Brain pericyte (primary cell): ENCODE results near the gene DOCK1.

Source experiments
- DNase-seq: peaks from one replicate; pipeline ENCODE4 v3.0.0-alpha.2; 2012; ENCODE audit warnings: low read depth, low spot score

The DOCK1 gene

GRCh38 chr10:126953886-126954285, 48.7 kb downstream of the DOCK1 start:
- no peak for DNase-seq

DNA sequence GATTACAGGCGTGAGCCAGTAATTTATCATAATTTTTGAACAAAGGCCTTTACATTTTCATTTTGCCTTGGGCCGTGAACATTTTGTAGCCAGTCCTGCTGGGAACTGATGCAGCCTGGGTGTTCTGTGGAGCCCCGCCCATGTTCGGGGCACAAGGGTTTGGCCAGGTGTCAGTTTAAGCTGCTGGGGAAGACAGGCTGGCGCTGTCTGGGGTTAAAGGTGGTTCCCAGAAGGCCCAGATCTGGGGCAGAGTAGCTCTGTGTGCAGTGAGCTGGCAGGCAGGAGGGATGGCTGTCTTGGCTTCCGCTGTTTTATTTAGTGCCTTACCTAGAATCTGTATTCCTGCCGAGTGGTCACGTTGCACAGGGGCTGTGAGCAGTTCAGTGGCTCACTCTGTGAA, 50.2 kb downstream of the DOCK1 start:
- DNase-seq: no peak

GRCh38 chr10:126955934-126956711, 50.9 kb downstream of the DOCK1 start:
- no peak for DNase-seq

GRCh38 chr10:126956712-126957108, 51.5 kb downstream of the DOCK1 start:
- no peak for DNase-seq

DNA sequence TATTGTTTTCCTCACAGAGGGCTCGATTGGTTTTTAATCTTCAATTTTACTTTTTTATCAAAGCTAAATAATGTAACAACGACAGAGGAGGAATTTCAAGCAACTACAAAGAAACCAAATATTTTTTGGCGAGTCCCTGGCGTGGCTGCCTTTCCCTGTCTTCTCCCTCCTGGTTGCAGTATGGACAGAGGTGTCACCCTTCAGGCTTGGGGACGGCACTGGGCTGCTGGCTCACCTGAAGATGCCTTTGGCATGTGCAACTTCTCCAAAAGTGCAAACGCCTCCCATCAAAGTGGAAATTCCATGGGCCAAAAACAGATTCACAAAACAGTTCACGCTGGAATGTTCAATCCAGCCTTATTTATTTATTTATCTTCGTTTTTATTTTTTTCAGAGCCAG, 51.9 kb downstream of the DOCK1 start:
- DNase-seq: no peak

DNA sequence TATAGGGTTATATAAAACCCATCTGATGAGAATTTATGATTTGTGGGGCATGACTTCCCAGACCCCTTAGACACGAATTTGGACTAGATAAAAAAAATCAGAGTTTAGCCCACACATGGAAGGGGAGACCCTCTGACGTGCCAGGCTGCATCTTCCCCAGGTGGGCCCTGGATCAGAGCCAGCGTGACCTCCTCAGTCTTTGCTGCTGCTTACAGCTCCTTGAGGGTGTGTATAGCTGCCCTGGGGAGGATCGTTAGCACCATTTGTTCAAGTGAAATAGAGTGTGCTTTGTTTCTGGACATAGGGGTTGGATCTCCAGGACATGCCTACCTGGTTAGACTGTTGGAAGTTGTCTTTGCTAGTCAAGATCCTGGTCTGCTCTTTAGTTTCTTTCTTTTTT, 54.2 kb downstream of the DOCK1 start:
- DNase-seq: no peak

- DNase-seq: no peak
Measured at GRCh38 chr10:126959906-126960685, 54.9 kb downstream of the DOCK1 start.

DNA sequence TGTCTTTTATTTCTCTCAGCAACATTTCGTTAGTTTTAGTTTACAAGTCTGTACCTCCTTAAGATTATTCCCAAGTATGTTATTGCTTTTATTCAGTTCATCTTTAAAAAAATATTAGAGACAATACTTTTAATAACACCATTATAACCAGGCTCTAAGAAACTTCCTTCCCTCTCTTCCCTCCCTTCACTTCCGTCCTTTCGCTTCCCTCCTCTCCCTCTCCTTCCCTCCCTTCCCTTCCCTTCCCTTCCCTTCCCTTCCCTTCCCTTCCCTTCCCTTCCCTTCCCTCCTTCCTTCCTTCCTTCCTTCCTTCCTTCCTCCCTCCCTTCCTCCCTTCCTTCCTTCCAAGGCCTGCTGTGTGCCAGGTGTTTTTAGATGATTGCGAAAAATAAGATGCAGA, 58.1 kb downstream of the DOCK1 start:
- DNase-seq: no peak

GRCh38 chr10:126964190-126964589, 59.0 kb downstream of the DOCK1 start:
- no peak for DNase-seq

DNA sequence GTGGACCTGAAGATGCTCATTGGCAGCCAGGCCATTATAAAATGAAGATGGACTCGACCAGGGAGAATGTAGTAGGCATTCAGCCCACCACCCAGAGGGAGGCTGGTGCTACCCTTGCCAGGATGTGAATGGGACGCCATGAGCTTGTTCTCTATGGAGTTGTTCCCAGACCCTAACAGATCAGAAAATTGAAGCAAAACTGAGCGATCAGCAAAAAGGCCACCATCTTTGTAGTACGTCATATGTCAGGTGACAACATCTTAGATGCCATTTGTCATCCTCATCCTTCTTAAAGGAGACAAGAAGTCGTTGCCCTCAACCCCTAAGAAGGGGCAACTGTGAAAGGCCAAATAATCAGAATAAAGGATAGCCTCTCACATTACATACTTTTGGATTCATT, 61.7 kb downstream of the DOCK1 start:
- no peak for DNase-seq

- no peak for DNase-seq
Measured at GRCh38 chr10:126969310-126969709, 64.1 kb downstream of the DOCK1 start.

DNA sequence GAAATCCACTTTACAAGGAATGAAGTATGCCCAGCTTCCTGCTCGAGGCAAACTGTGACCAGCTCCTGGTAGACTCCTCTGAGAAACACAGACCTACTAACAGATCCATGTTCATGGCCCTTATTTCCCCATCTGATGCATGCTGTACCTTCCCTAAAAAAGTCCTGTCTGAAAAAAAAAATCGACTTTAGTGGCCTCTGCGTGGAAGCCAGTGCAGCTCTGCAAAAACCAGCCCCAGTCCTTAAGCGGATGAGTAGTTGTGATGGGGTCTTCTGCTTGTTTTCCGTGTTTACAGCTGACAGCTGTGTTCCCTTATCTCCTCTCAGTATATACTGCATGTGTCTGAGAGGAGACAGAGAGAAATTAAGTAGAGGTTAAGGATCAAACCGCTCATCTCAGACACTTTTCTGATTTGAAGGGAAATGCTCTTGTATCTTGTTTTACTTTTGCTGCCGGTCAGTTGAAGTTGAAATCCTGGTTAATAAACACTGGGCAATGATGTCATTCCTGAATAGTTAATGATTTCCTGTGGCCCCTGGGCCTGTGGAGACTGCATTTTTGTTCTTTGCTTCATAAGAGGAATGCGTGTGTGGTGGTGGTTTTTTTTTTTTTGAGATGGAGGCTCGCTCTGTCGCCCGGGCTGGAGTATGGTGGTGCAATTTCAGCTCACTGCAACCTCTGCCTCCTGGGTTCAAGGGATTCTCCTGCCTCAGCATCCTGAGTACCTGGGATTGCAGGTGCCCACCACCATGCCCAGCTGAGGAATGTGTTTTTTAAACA, 67.6 kb downstream of the DOCK1 start:
- DNase-seq: peak; percentile 13

- no peak for DNase-seq
Measured at GRCh38 chr10:126975221-126975620, 70.0 kb downstream of the DOCK1 start.

- no peak for DNase-seq
Measured at GRCh38 chr10:126977216-126977615, 72.0 kb downstream of the DOCK1 start.

- DNase-seq: no peak
Measured at GRCh38 chr10:126979311-126979710, 74.1 kb downstream of the DOCK1 start.

GRCh38 chr10:126993208-126993607, 88.0 kb downstream of the DOCK1 start:
- no peak for DNase-seq

- no peak for DNase-seq
Measured at GRCh38 chr10:126997801-126998590, 92.8 kb downstream of the DOCK1 start.

- DNase-seq: no peak
Measured at GRCh38 chr10:127000598-127000997, 95.4 kb downstream of the DOCK1 start.

DNA sequence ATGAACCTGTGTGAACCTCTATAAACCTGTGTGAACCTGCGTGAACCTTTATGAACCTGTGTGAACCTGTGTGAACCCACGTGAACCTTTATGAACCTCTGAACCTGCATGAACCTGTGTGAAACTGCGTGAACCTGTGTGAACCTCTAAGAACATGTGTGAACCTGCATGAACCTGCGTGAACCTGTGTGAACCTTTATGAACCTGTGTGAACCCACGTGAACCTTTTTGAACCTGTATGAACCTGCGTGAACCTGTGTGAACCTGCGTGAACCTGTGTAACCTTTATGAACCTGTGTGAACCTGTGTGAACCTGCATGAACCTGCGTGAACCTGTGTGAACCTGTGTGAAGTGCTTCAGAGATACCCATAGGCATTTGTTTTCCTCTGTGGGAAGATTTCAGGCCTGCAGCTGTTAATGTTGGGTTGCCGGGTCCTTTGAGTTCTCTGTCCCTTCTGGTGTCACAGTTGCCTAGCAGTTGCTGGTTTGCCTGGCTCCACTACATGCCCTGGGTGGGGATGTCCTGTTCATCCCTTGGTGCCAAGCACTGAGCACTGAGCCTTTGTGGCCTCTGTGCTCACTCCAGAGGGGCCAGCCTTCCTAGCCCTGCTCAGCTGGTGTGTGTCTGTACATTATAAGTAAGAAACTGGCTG, 97.9 kb downstream of the DOCK1 start:
- no peak for DNase-seq

DNA sequence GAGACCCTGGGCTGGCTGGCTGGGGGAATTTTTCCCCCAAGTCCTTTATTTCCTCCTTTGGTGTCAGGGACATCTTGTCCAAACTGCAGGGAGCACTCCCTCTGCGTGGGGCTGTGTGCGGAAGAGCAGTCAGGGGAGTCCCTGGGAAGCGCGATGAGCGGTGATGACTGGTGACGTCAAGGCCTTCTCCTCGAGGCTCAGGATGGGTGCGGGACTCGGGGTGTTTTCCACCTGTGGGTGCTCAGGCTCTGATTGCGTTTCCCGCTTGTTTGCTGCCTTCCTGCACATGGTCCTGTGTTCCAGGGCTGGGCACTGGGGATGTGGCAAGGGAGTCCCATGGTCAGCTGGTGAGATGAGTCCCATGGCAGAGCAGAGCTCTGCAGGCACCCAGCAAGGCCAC, 101.2 kb downstream of the DOCK1 start:
- DNase-seq: no peak

GRCh38 chr10:127009366-127009765, 104.1 kb downstream of the DOCK1 start:
- DNase-seq: no peak
